Fibroblast of lung (primary cell): ENCODE data around the gene BTBD9. TPM values are rescaled to one million over a fixed set of nuclear protein-coding genes. Genes with fewer than 3 reads are reported as not detected.

ENCODE experiments used
- DNase-seq, 2 donors: peaks; one replicate each; pipeline versions ENCODE4 v3.0.0 to v3.0.0-alpha.2; 2010; ENCODE audit warnings: low read depth in 2 of 2
- H2AFZ ChIP-seq: 2 replicates; pipeline ENCODE4 v1.5.1; 2012; ENCODE audit warnings: low read length, control low read depth, inconsistent platforms
- H3K27ac ChIP-seq: 2 replicates; pipeline ENCODE4 v1.5.1; 2011; ENCODE audit warnings: low read length, control low read depth; ENCODE audit not compliant: insufficient read depth
- H3K27me3 ChIP-seq: 2 replicates; pipeline ENCODE4 v1.5.1; 2011; ENCODE audit warnings: mild to moderate bottlenecking, low read length; ENCODE audit not compliant: control insufficient read depth, insufficient read depth
- H3K36me3 ChIP-seq: 2 replicates; pipeline ENCODE4 v1.5.1; 2011; ENCODE audit warnings: low read length; ENCODE audit not compliant: control insufficient read depth, insufficient read depth
- H3K4me1 ChIP-seq: 2 replicates; pipeline ENCODE4 v1.5.1; 2011; ENCODE audit warnings: low read length; ENCODE audit not compliant: control insufficient read depth, insufficient read depth; ENCODE audit errors: extremely low read depth
- H3K4me2 ChIP-seq: 2 replicates; pipeline ENCODE4 v1.5.1; 2011; ENCODE audit warnings: low read length, control low read depth; ENCODE audit not compliant: insufficient read depth; ENCODE audit errors: extremely low read depth
- H3K4me3 ChIP-seq, 4 experiments: fragments of 200-600 bp in 1 of 4; sonication (generic) in 1 of 4; replicated peaks in 1 of 4; 2 replicates each; pipeline ENCODE4 v1.5.1; 2011 to 2016; ENCODE audit warnings: low read length in 4 of 4, low read depth in 3 of 4, mild to moderate bottlenecking in 3 of 4, control low read depth in 2 of 4, inconsistent platforms in 1 of 4, mixed read lengths in 1 of 4; ENCODE audit not compliant: insufficient read depth in 1 of 4; ENCODE audit errors: control extremely low read depth in 1 of 4
- H3K79me2 ChIP-seq: 2 replicates; pipeline ENCODE4 v1.5.1; 2012; ENCODE audit warnings: mild to moderate bottlenecking, low read length, inconsistent platforms; ENCODE audit not compliant: control insufficient read depth, insufficient read depth
- H3K9ac ChIP-seq: 2 replicates; pipeline ENCODE4 v1.5.1; 2011; ENCODE audit warnings: mild to moderate bottlenecking, low read length, control low read depth; ENCODE audit not compliant: insufficient read depth
- H3K9me3 ChIP-seq: 2 replicates; pipeline ENCODE4 v1.5.1; 2012; ENCODE audit warnings: low read depth, low read length; ENCODE audit not compliant: control insufficient read depth, insufficient read depth
- H4K20me1 ChIP-seq: 2 replicates; pipeline ENCODE4 v1.5.1; 2011; ENCODE audit warnings: low read length; ENCODE audit not compliant: control insufficient read depth, insufficient read depth; ENCODE audit errors: extremely low read depth
- CTCF ChIP-seq, 2 donors: IDR thresholded peaks in 1 of 2; conservative IDR thresholded peaks in 1 of 2; 1 replicate in 1 of 2; 2 replicates in 1 of 2; pipeline ENCODE4 v1.5.1; 2011 to 2012; ENCODE audit warnings: low read length in 2 of 2, control low read depth in 1 of 2, inconsistent platforms in 1 of 2, low read depth in 1 of 2, mild to moderate bottlenecking in 1 of 2
- EZH2 ChIP-seq: IDR thresholded peaks from 2 replicates; pipeline ENCODE4 v1.5.1; 2012; ENCODE audit warnings: low read length, control low read depth, mild to moderate bottlenecking; ENCODE audit errors: missing control alignments
- polyA plus RNA-seq, 2 donors: library from polyadenylated mRNA; depleted of rRNA in 1 of 2; stranded (reverse) in 1 of 2; unstranded in 1 of 2; fragments of >200 nt; gene quantifications; 2 replicates each; pipeline ENCODE4 v1.2.1, GENCODE V29; 2011 to 2012; ENCODE audit warnings: missing spikeins in 1 of 2
- total RNA-seq: library from RNA; depleted of rRNA; stranded (reverse); fragments of >200 nt; gene quantifications from 2 replicates; pipeline ENCODE4 v1.2.1, GENCODE V29; 2014

The BTBD9 gene
- total and polyA plus RNA-seq, 2 donors (not counting 1 experiment from before 2014, with no cell fraction given) = 7.7 to 13.4 TPM

- no peak overlapping the region for H3K4me3 ChIP-seq
- H3K27ac ChIP-seq = no peak overlapping the region
- no peak for DNase-seq
Measured at GRCh38 chr6:38364127-38364526, 275.6 kb downstream of the BTBD9 start.

GRCh38 chr6:38355519-38355918 lies 284.2 kb downstream of the BTBD9 start:
- no peak for DNase-seq
- no peaks in the 10 kb centered on the region for H3K27me3 ChIP-seq
- H3K4me2 ChIP-seq = peak overlapping the region; percentile 13
- H3K9me3 ChIP-seq = no peaks in the 10 kb centered on the region
- no peak overlapping the region for H3K9ac ChIP-seq
- H2AFZ ChIP-seq = no peak overlapping the region
- H3K4me3 ChIP-seq = no peak overlapping the region
- H4K20me1 ChIP-seq = no peaks in the 10 kb centered on the region
- no peak for TF ChIP-seq EZH2
- no peak for TF ChIP-seq CTCF (conservative IDR thresholded peaks at IDR 0.05 in 1 of 2, IDR thresholded peaks at IDR 0.05 in 1 of 2; ENCODE audit: low read depth in 1 of 2, low read length in 2 of 2)
- no peaks in the 10 kb centered on the region for H3K79me2 ChIP-seq
- no peaks in the 10 kb centered on the region for H3K36me3 ChIP-seq
- no peak overlapping the region for H3K27ac ChIP-seq
- H3K4me1 ChIP-seq = no peaks in the 10 kb centered on the region

More at GRCh38 chr6:38364127-38364526, 275.6 kb downstream of the BTBD9 start:
- Histone ChIP-seq H3K79me2 (no peaks in the 10 kb centered on the region), H3K9me3 (no peaks in the 10 kb centered on the region), H2AFZ (no peak overlapping the region), H3K9ac (no peak overlapping the region), H3K4me1 (no peaks in the 10 kb centered on the region), H3K4me2 (no peak overlapping the region), H3K27me3 (no peaks in the 10 kb centered on the region), H3K36me3 (no peaks in the 10 kb centered on the region), H4K20me1 (no peaks in the 10 kb centered on the region)
- TF ChIP-seq EZH2 (no peak), CTCF (conservative IDR thresholded peaks at IDR 0.05 in 1 of 2, IDR thresholded peaks at IDR 0.05 in 1 of 2; ENCODE audit: low read depth in 1 of 2, low read length in 2 of 2) (no peak)

GRCh38 chr6:38354905-38355304 lies 284.8 kb downstream of the BTBD9 start:
- Histone ChIP-seq H3K4me3 (no peak overlapping the region), H3K36me3 (no peaks in the 10 kb centered on the region), H4K20me1 (no peaks in the 10 kb centered on the region), H3K27ac (no peak overlapping the region), H3K79me2 (no peaks in the 10 kb centered on the region), H3K4me1 (no peaks in the 10 kb centered on the region), H3K4me2 (no peak overlapping the region), H3K9me3 (no peaks in the 10 kb centered on the region), H2AFZ (no peak overlapping the region), H3K27me3 (no peaks in the 10 kb centered on the region), H3K9ac (no peak overlapping the region)
- no peak for DNase-seq
- no peak for TF ChIP-seq CTCF (conservative IDR thresholded peaks at IDR 0.05 in 1 of 2, IDR thresholded peaks at IDR 0.05 in 1 of 2; ENCODE audit: low read depth in 1 of 2, low read length in 2 of 2)
- TF ChIP-seq EZH2 = no peak
